Stimulated activated effector memory CD8-positive, alpha-beta T cell treated with anti-CD3 and anti-CD28 coated beads, Interleukin-12 subunit alpha, Interleukin-12 subunit beta, amount 100 ng/mL, for 72 hours (primary cell): Measurements from ENCODE around the gene CEP85.
"Not testable (repeated sequence)": the region's sequence is repeated elsewhere in the genome, so short reads cannot be mapped to it uniquely, and the experiment has no call there.

Experiments
- ATAC-seq: fragments of 150-1000 bp; cut with Tn5 transposase; 2 replicates; pipeline ENCODE4 v1.10.0; 2021
- DNase-seq, 2 donors: peaks; one replicate each; pipeline ENCODE4 v3.0.0; 2021 to 2022; ENCODE audit warnings: low spot score in 2 of 2
- H3K27ac Mint-ChIP-seq: one replicate; pipeline ENCODE4 v1.8.0; 2022; ENCODE audit warnings: mild to moderate bottlenecking, mixed read lengths
- H3K36me3 Mint-ChIP-seq: one replicate; pipeline ENCODE4 v1.8.0; 2022; ENCODE audit warnings: mild to moderate bottlenecking, mixed read lengths
- H3K4me1 Mint-ChIP-seq: one replicate; pipeline ENCODE4 v1.8.0; 2022; ENCODE audit warnings: mixed read lengths
- H3K4me3 Mint-ChIP-seq: one replicate; pipeline ENCODE4 v1.8.0; 2022; ENCODE audit warnings: mild to moderate bottlenecking, mixed read lengths
- H3K9me3 Mint-ChIP-seq: one replicate; pipeline ENCODE4 v1.8.0; 2022; ENCODE audit warnings: mixed read lengths

Gene CEP85

DNA sequence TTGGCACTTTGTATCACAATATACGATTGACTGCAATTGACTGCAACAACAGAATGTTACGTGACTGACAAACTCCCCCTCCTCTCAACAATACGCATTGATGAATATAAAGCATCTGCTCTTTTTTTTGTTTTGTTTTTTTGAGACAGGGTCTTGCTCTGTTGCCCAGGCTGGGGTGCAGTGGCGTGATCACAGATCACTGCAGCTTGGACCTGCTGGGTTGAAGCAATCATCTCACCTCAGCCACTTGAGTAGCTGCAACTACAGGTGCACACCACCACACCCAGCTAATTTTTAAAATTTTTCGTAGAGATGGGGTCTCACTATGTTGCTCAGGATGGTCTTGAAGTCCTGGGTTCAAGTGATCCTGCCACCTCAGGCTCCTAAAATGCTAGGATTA, 21.3 kb upstream of the CEP85 start:
- DNase-seq (no peak), ATAC-seq (no peak)
- H3K4me1 Mint-ChIP-seq = no peaks in the 10 kb centered on the region
- H3K9me3 Mint-ChIP-seq = no peaks in the 10 kb centered on the region
- H3K4me3 Mint-ChIP-seq = no peak overlapping the region
- no peaks in the 10 kb centered on the region for H3K36me3 Mint-ChIP-seq
- H3K27ac Mint-ChIP-seq = no peak overlapping the region

GRCh38 chr1:26213335-26213905, 20.6 kb upstream of the CEP85 start:
- no peak overlapping the region for H3K27ac Mint-ChIP-seq

DNA sequence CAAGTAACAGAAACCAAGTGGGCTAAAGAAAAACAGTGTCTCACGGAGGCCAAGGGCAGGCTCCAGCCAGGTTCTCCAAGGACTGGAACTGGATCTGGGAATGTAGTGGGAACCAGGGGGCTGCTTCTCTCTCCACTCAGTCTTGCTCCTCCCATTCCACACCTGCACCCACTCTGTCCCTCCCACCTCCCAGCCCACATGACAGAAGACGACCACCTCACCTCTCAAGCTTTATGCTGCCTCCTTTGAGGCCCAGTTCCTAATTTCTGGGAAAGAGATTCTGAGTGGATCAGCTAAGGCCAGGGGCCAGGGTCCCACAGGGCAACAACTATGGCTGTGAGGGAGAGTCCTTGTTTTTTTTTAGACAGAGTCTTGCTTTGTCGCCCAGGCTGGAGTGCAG, 18.8 kb upstream of the CEP85 start:
- no peak for DNase-seq
- Mint-ChIP-seq H3K4me3 (no peak overlapping the region), H3K9me3 (no peaks in the 10 kb centered on the region), H3K27ac (no peak overlapping the region), H3K4me1 (no peaks in the 10 kb centered on the region), H3K36me3 (no peaks in the 10 kb centered on the region)
- ATAC-seq = no peak

More at GRCh38 chr1:26213335-26213905, 20.6 kb upstream of the CEP85 start:
- H3K36me3 Mint-ChIP-seq = no peaks in the 10 kb centered on the region
- DNase-seq (no peak), ATAC-seq (no peak)
- no peak overlapping the region for H3K4me3 Mint-ChIP-seq
- H3K4me1 Mint-ChIP-seq = no peaks in the 10 kb centered on the region
- H3K9me3 Mint-ChIP-seq = no peaks in the 10 kb centered on the region

DNA sequence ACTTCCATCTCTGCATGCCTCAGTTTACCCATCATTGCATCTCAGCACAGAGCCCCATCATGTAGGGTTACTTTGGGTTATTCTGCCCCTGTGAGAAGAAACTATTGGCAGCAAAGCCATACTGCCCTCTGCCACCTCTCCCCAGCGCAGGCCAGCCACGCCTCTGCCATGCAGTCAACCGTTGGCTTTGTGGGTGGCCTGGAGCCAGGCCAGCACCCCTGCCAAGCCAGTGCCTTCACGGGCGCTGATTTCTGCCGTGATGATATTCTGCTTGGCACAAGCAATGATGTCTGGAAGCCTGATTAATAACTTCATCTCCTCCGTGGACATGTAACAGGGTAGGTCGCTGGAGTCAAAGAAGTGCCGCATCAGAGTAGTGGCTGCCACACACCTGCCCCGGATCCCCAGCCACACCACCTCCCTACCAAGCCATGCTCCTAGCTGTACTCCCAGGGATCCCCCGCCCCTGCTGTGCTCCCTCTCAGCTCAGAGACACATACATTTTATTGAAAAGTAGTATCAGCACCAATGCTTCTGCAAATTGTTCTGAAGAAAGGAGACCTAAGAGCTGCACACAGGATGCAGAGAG, 15.0 kb upstream of the CEP85 start:
- Mint-ChIP-seq H3K9me3 (no peaks in the 10 kb centered on the region), H3K27ac (no peak overlapping the region), H3K4me3 (no peak overlapping the region), H3K36me3 (no peaks in the 10 kb centered on the region), H3K4me1 (no peaks in the 10 kb centered on the region)
- no peak for DNase-seq
- no peak for ATAC-seq

DNA sequence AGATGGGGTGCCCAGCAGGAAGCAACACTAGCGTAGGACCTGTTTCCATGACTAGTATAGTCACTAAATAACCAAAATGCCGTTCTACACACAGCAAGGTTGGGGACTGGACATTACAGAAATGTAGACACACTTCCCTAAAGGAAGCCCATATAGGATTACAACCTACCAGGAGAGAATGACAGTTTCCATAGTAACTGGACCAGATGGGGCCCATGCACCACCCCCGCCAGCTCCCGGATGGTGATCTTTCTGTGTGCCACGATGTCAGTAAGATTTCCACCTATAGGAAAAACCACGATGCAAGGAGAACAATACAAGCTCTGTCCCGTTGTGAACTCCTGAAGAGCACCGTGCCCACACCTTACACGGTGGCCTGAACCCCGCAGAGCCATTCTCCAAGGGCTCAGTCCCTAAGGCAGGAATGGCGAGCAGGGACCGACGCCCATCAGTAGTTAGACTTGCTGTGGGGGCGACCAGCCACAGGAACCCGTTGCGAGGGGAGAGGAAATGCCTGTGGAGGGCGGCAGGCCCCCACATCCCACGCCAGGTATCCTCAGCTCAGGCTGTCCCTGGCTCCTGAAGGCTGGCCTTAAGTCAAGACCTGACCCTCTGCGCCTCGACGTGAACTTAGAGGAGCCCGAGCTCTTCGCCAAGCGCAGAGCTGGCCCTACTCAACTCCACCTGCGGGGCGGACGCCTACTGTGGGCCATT, 13.6 kb upstream of the CEP85 start:
- DNase-seq (no peak), ATAC-seq (no peak)
- no peak overlapping the region for H3K27ac Mint-ChIP-seq
- no peak overlapping the region for H3K4me3 Mint-ChIP-seq
- no peaks in the 10 kb centered on the region for H3K36me3 Mint-ChIP-seq
- H3K4me1 Mint-ChIP-seq = peaks cover 2% of the 10 kb centered on the region
- H3K9me3 Mint-ChIP-seq = no peaks in the 10 kb centered on the region

DNA sequence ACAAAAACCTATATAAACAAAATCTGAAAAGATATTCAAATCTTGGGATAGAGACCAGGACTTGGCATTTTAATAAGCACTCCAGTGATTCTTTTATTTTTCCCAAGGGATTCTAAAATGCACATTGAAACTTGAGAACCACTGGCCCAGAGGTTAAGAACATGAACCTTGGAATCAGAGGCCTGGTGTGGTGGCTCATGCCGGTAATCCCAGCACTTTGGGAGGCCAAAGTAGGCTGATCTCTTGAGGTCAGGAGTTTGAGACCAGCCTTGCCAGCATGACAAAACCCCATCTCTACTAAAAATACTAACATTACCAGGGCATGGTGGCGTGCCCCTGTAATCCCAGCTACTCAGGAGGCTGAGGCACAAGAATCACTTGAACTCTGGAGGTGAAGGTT, 12.9 kb upstream of the CEP85 start:
- H3K4me3 Mint-ChIP-seq = no peak overlapping the region
- H3K9me3 Mint-ChIP-seq = no peaks in the 10 kb centered on the region
- ATAC-seq = no peak
- H3K36me3 Mint-ChIP-seq = no peaks in the 10 kb centered on the region
- H3K27ac Mint-ChIP-seq = no peak overlapping the region
- DNase-seq = no peak
- H3K4me1 Mint-ChIP-seq = peaks cover 9% of the 10 kb centered on the region

DNA sequence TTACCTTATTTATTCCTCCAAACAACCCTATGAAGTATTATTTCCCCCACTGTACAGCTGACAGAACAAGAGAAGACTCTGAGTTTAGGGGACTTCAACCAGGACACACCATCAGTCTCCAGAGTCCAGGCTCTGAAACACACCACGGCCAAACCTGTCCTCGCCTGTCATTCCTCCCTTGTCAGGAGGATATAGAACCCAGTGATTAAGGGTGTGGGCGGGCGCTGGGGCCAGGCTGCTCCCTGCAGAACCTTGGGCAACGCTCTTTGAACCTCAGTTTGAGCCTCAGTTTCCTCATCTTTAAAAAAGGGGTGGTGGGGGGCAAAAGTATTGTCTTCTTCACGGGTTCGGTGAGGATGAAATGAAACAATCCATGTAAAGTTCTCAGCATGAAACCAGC, 9.4 kb upstream of the CEP85 start:
- Mint-ChIP-seq H3K27ac (no peak overlapping the region), H3K4me3 (peak overlapping the region; percentile 75), H3K4me1 (peaks cover 9% of the 10 kb centered on the region), H3K36me3 (no peaks in the 10 kb centered on the region), H3K9me3 (no peaks in the 10 kb centered on the region)
- no peak for DNase-seq
- ATAC-seq = no peak

GRCh38 chr1:26225033-26225831, 8.8 kb upstream of the CEP85 start:
- peak overlapping the region; percentile 75 for H3K4me3 Mint-ChIP-seq
- no peaks in the 10 kb centered on the region for H3K9me3 Mint-ChIP-seq
- peak; percentile 7 to 59 for DNase-seq
- ATAC-seq = peak; percentile 77
- H3K4me1 Mint-ChIP-seq = peaks cover 9% of the 10 kb centered on the region
- peak overlapping the region; percentile 48 for H3K27ac Mint-ChIP-seq
- H3K36me3 Mint-ChIP-seq = no peaks in the 10 kb centered on the region

DNA sequence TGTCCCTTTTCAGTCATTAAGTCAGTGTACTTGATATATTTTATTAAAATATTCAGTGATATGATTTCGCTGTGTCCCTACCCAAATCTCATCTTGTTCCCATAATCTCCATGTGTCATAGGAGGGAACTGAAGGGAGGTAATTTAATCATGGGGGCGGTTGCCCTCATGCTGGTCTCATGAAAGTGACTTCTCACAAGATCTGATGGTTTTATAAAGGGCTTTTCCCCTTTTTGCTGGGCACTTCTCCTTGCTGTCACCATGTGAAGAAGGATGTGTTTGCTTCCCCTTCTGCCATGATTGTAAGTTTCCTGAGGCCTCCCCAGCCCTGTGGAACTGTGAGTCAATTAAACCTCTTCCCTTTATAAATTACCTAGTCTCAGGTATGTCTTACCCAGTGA, 3.3 kb upstream of the CEP85 start:
- not testable (repeated sequence) for DNase-seq, H3K9me3 Mint-ChIP-seq, ATAC-seq, H3K4me3 Mint-ChIP-seq, H3K27ac Mint-ChIP-seq
- peaks cover 12% of the 10 kb centered on the region for H3K36me3 Mint-ChIP-seq
- H3K4me1 Mint-ChIP-seq = peaks cover 16% of the 10 kb centered on the region

DNA sequence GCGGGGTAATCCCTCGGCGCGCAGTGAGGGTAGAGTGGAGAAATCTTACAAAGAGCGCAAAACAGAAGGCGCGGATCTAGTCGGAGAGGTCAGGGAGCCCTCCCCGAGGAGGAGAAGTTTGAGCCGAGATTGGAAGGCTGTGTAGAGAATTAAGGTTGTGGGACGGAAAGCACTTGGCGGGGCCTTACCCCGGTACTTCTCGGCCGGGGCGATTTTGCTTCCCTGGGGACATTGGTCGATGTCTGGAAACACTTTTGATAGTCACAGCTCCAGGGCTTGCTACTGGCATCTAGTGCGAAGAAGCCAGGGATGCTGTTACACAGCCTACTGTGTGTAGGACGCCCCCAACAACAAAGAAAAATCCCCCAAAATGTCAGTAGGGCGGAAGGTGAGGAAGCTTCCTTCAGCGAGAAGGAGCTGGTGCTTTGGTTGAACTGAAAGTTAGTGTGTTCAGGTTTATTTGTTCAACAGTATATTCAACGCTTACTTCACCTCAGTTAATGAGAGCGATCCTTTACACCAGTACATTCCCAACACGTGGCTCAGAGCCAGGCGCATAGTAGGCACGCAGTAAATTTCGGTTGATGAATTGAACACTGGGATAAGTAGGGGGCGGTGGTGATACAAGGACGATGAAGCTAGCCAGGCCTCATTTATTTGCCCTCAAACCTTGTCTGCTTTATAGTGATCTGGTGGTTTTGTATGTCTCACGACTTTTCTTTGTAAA, 807 bp downstream of the CEP85 start:
- peak overlapping the region; percentile 98 for H3K27ac Mint-ChIP-seq
- H3K9me3 Mint-ChIP-seq = no peaks in the 10 kb centered on the region
- H3K4me1 Mint-ChIP-seq = peaks cover 31% of the 10 kb centered on the region
- DNase-seq (peak in 1 of 2 donors; percentile 11), ATAC-seq (no peak)
- peak overlapping the region; percentile 98 for H3K4me3 Mint-ChIP-seq
- peaks cover 12% of the 10 kb centered on the region for H3K36me3 Mint-ChIP-seq

DNA sequence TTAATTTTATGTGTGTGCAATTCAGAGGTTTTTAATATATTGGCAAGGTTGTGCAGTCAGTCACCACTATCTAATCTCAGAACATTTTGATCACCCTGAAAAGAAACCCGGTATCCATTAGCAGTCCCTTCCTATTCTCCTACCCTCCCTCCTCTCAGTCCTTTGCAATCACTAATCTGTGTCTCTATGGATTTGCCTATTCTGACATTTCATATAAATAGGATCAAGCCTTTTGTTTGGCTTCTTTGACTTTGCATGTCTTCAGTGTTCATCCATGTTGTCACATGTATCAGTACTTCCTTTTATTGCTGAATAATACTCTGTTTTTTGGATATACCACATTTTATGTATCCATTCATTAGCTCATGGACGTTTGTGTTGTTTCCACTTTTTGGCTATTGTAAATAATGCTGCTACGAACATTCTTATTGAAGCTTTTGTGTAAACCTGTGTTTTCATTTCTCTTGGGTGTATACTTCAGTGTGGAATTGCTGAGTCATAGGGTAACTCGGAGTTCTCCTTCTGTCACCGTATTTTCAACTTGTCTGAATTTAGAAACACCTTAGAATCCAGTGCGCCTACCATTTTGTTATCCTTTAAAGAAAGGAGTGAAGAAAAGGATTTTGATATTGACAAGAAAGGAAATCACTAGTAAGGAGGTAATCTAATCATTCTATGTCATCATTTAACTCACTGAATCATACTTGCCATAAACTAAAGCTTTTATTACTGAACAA, 3.4 kb downstream of the CEP85 start:
- H3K9me3 Mint-ChIP-seq = no peaks in the 10 kb centered on the region
- peaks cover 36% of the 10 kb centered on the region for H3K36me3 Mint-ChIP-seq
- peak overlapping the region; percentile 5 for H3K27ac Mint-ChIP-seq
- H3K4me1 Mint-ChIP-seq = peaks cover 31% of the 10 kb centered on the region
- no peak overlapping the region for H3K4me3 Mint-ChIP-seq
- DNase-seq (no peak), ATAC-seq (no peak)

- no peak overlapping the region for H3K4me3 Mint-ChIP-seq
These were observed 5.9 kb downstream of the CEP85 start for GRCh38 chr1:26239936-26240335.

GRCh38 chr1:26252718-26253117, 18.7 kb downstream of the CEP85 start:
- no peak for DNase-seq
- Mint-ChIP-seq H3K36me3 (peaks cover 75% of the 10 kb centered on the region), H3K9me3 (no peaks in the 10 kb centered on the region), H3K4me3 (no peak overlapping the region), H3K4me1 (peaks cover 6% of the 10 kb centered on the region), H3K27ac (no peak overlapping the region)
- no peak for ATAC-seq

More at GRCh38 chr1:26239936-26240335, 5.9 kb downstream of the CEP85 start:
- ATAC-seq (no peak), DNase-seq (no peak)
- no peaks in the 10 kb centered on the region for H3K9me3 Mint-ChIP-seq
- H3K27ac Mint-ChIP-seq = no peak overlapping the region
- peaks cover 26% of the 10 kb centered on the region for H3K4me1 Mint-ChIP-seq
- peaks cover 48% of the 10 kb centered on the region for H3K36me3 Mint-ChIP-seq

- Mint-ChIP-seq H3K4me3 (no peak overlapping the region), H3K27ac (no peak overlapping the region), H3K36me3 (peaks cover 74% of the 10 kb centered on the region), H3K9me3 (no peaks in the 10 kb centered on the region), H3K4me1 (peaks cover 6% of the 10 kb centered on the region)
- no peak for ATAC-seq
- DNase-seq = no peak
These were observed 20.4 kb downstream of the CEP85 start for GRCh38 chr1:26254404-26254803.
